HCT116 (cell line): ENCODE measurements around the gene ABCA1. TPM values are rescaled to one million over a fixed set of nuclear protein-coding genes. Genes with fewer than 3 reads are reported as not detected.

Source experiments
- ATAC-seq: fragments of 200-7000 bp; cut with Tn5 transposase; 2 replicates; pipeline ENCODE4 v1.9.1; 2020; ENCODE audit warnings: mild to moderate bottlenecking, moderate library complexity
- BruUV-seq: library from RNA; stranded (reverse); fragments of 400-500 nt; replicated peaks from 2 replicates; lab custom pipeline; 2021; lab: Mats Ljungman, UMichigan
- CTCF ChIA-PET: fragments of 300-600 bp; sonication (Branson Sonifier 250); formaldehyde crosslinking; loops from one replicate; lab custom pipeline; 2021; ENCODE audit warnings: antibody characterized with exemption; lab: Charles Lee
- POLR2A ChIA-PET: fragments of 300-600, 350-600 bp; sonication (Branson Sonifier 250); formaldehyde crosslinking; loops from one replicate; lab custom pipeline; 2021; ENCODE audit warnings: antibody characterized with exemption; lab: Charles Lee
- RAD21 ChIA-PET, 2 experiments: fragments of 300-600 bp; sonication (Branson Sonifier 250); formaldehyde crosslinking; loops; one replicate each; lab custom pipeline; 2023; ENCODE audit warnings: low total read pairs in 2 of 2; ENCODE audit not compliant: uncharacterized antibody in 2 of 2, unreplicated experiment in 2 of 2, low non-redundant PET in 1 of 2; lab: Charles Lee
- DNase-seq: peaks from one replicate; pipeline ENCODE4 v3.0.0-alpha.2; 2010; ENCODE audit warnings: low read depth, low spot score
- H2AFZ ChIP-seq: fragments of 200-600 bp; shearing (Covaris generic), sonication (generic); 2 replicates; pipeline ENCODE4 v1.6.1; 2017; ENCODE audit warnings: low read depth, mixed run types, mixed read lengths, antibody characterized with exemption, low read length; ENCODE audit not compliant: poor library complexity, severe bottlenecking
- H3K27ac ChIP-seq: 2 replicates; pipeline ENCODE4 v1.5.1; 2012; ENCODE audit warnings: low read depth, low read length
- H3K27me3 ChIP-seq: fragments of 200-600 bp; sonication (generic); 2 replicates; pipeline ENCODE4 v1.6.1; 2016; ENCODE audit warnings: mixed run types, low read length, mixed read lengths; ENCODE audit not compliant: insufficient read depth
- H3K36me3 ChIP-seq, 2 experiments: fragments of 200-500 bp in 1 of 2; fragments of 200-600 bp in 1 of 2; sonication (Bioruptor generic) in 1 of 2; sonication (generic) in 1 of 2; 2 replicates each; pipeline versions ENCODE4 v1.5.1 to v1.6.1; 2014 to 2016; ENCODE audit warnings: low read length in 2 of 2, inconsistent platforms in 1 of 2, mixed read lengths in 1 of 2, mixed run types in 1 of 2; ENCODE audit not compliant: insufficient read depth in 2 of 2, control insufficient read depth in 1 of 2
- H3K4me1 ChIP-seq, 2 experiments: fragments of 200-600 bp in 1 of 2; sonication (generic) in 1 of 2; 2 replicates each; pipeline versions ENCODE4 v1.5.1 to v1.6.1; 2012 to 2017; ENCODE audit warnings: low read length in 2 of 2, inconsistent platforms in 1 of 2, mild to moderate bottlenecking in 1 of 2, mixed read lengths in 1 of 2, mixed run types in 1 of 2, moderate library complexity in 1 of 2; ENCODE audit not compliant: insufficient read depth in 2 of 2, control insufficient read depth in 1 of 2
- H3K4me2 ChIP-seq: fragments of 200-600 bp; sonication (generic); 2 replicates; pipeline ENCODE4 v1.6.1; 2017; ENCODE audit warnings: mixed run types, low read length, mixed read lengths
- H3K4me3 ChIP-seq, 2 experiments: fragments of 200-600 bp in 1 of 2; sonication (generic) in 1 of 2; replicated peaks in 1 of 2; 2 replicates each; pipeline ENCODE4 v1.5.1; 2011 to 2016; ENCODE audit warnings: low read length in 2 of 2, control low read depth in 1 of 2, low read depth in 1 of 2, mild to moderate bottlenecking in 1 of 2, mixed read lengths in 1 of 2, mixed run types in 1 of 2
- H3K79me2 ChIP-seq: fragments of 200-600 bp; sonication (generic); 2 replicates; pipeline ENCODE4 v1.6.1; 2017; ENCODE audit warnings: mild to moderate bottlenecking, mixed run types, low read length, moderate library complexity, mixed read lengths; ENCODE audit not compliant: insufficient read depth
- H3K9ac ChIP-seq: fragments of 200-600 bp; sonication (generic); 2 replicates; pipeline ENCODE4 v1.6.1; 2016; ENCODE audit warnings: low read length, mixed read lengths
- H3K9me2 ChIP-seq: fragments of 200-600 bp; sonication (generic), shearing (Covaris generic); 2 replicates; pipeline ENCODE4 v1.6.1; 2017; ENCODE audit warnings: mixed run types, mild to moderate bottlenecking, moderate library complexity; ENCODE audit not compliant: insufficient read depth
- H3K9me3 ChIP-seq, 2 experiments: fragments of 200-500 bp in 1 of 2; fragments of 200-600 bp in 1 of 2; sonication (Bioruptor generic) in 1 of 2; sonication (generic) in 1 of 2; 2 replicates each; pipeline ENCODE4 v1.6.1; 2014 to 2017; ENCODE audit warnings: low read length in 2 of 2, mixed read lengths in 2 of 2, inconsistent platforms in 1 of 2, low read depth in 1 of 2, mild to moderate bottlenecking in 1 of 2, mixed run types in 1 of 2, moderate library complexity in 1 of 2; ENCODE audit not compliant: control insufficient read depth in 1 of 2, insufficient read depth in 1 of 2
- H4K20me1 ChIP-seq: fragments of 200-600 bp; sonication (generic), shearing (Covaris generic); 2 replicates; pipeline ENCODE4 v1.6.1; 2017; ENCODE audit warnings: mixed run types, mild to moderate bottlenecking, moderate library complexity; ENCODE audit not compliant: insufficient read depth
- CBX3 ChIP-seq: IDR thresholded peaks from 2 replicates; pipeline ENCODE4 v1.6.1; 2012; ENCODE audit warnings: low read depth
- EZH2 ChIP-seq: fragments of 200-600 bp; sonication (generic); IDR thresholded peaks from 2 replicates; pipeline ENCODE4 v1.6.1; 2017; ENCODE audit warnings: antibody characterized with exemption, mixed run types
- FOSL1 ChIP-seq: IDR thresholded peaks from 2 replicates; pipeline ENCODE4 v1.6.1; 2012; ENCODE audit warnings: low read depth
- RAD21 ChIP-seq: IDR thresholded peaks from 2 replicates; pipeline ENCODE4 v1.6.1; 2012; ENCODE audit warnings: low read depth, mild to moderate bottlenecking
- SP1 ChIP-seq: IDR thresholded peaks from 2 replicates; pipeline ENCODE4 v1.6.1; 2012; ENCODE audit warnings: low read depth
- YY1 ChIP-seq: IDR thresholded peaks from 2 replicates; pipeline ENCODE4 v1.6.1; 2011; ENCODE audit warnings: low read length, low read depth, moderate library complexity, mild to moderate bottlenecking; ENCODE audit not compliant: insufficient replicate concordance; ENCODE audit errors: extremely low read depth
- intact Hi-C: fragments of 100-400 bp; cut with micrococcal nuclease; formaldehyde crosslinking; loops from 2 replicates; pipeline ENCODE4 v1.10.0; 2022
- total RNA-seq: library from RNA; stranded (reverse); gene quantifications from one replicate; pipeline ENCODE4 v1.2.1, GENCODE V29; 2021; ENCODE audit not compliant: unreplicated experiment
- TF ChIP-seq, protein P1 (sequence below): IDR thresholded peaks from 2 replicates; pipeline ENCODE4 v1.6.1; 2011; ENCODE audit warnings: mild to moderate bottlenecking, low read length, moderate library complexity; ENCODE audit not compliant: insufficient replicate concordance; ENCODE audit errors: extremely low read depth

Gene ABCA1
- total RNA-seq, 1 experiment from 2014 or later = 0.89 TPM

DNA sequence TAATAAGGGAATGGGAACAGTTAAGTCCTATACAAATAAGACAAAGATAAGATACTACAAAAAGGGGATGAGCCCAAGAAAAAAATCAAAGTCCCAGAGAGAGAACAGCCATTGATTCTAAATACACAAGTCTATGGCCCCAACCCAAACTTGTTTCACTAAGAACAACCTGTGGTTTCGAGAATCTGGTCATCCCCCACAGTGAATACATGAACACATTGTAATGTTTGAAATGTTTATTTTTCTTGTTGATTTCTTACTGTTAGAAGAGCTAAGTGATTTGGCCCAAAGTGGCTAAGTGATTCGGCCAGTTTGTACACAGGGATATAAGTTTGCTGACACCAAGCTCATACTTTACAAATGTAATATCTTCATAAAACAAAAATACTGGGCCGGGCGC is 3.3 kb upstream of the ABCA1 start (continued):
- TF ChIP-seq, protein P1, sequence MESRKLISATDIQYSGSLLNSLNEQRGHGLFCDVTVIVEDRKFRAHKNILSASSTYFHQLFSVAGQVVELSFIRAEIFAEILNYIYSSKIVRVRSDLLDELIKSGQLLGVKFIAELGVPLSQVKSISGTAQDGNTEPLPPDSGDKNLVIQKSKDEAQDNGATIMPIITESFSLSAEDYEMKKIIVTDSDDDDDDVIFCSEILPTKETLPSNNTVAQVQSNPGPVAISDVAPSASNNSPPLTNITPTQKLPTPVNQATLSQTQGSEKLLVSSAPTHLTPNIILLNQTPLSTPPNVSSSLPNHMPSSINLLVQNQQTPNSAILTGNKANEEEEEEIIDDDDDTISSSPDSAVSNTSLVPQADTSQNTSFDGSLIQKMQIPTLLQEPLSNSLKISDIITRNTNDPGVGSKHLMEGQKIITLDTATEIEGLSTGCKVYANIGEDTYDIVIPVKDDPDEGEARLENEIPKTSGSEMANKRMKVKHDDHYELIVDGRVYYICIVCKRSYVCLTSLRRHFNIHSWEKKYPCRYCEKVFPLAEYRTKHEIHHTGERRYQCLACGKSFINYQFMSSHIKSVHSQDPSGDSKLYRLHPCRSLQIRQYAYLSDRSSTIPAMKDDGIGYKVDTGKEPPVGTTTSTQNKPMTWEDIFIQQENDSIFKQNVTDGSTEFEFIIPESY = no peak
- TF ChIP-seq YY1 = no peak
- TF ChIP-seq FOSL1 = no peak
- no peak for TF ChIP-seq CBX3
- no peak for TF ChIP-seq EZH2
- TF ChIP-seq RAD21 = no peak
- no peak for TF ChIP-seq SP1

DNA sequence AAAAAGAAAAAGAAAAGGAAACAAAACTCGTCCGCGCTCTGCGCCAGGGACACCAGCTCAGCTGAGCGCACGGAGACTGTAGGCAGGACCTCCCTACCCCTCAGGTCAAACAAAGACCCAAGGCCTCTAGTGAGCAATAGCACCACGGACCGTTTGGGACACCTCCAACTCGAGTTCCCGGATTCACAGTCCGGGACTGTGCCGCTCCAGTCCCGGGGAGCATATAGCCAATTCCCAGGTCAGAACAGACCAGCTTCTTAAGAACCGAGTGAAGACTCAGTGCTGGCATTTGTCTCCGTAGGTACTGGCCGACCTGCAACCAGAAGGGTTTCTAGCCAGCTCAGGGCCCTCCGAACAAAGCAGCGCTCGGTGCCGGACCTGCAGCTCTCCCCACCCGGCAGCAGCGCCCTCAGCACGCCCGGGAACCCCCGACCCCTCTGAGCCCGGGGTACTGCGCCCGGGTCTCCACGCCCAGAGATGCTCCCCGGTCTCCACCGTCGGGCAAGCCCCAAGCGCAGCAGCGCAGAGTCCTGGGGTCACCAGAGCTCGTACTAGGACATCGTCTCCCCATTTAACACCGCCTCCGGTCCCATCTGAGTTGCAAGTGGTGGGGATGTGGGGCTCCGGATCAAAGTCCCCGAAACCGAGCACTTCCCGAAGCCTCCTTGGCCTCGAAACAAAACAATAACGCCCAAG is 591 bp downstream of the ABCA1 start:
- Histone ChIP-seq H3K4me3 (peak overlapping the region; percentile 49 to 57), H3K79me2 (no peaks in the 10 kb centered on the region), H3K27me3 (no peaks in the 10 kb centered on the region), H3K9ac (peak overlapping the region; percentile 30; the same call in 1 of the 2 replicates), H3K4me1 (peaks cover 6 to 18% of the 10 kb centered on the region in 2 experiments), H3K9me2 (no peaks in the 10 kb centered on the region), H4K20me1 (no peaks in the 10 kb centered on the region), H2AFZ (peak overlapping the region; percentile 85), H3K27ac (peak overlapping the region; percentile 33; the same call in 1 of the 2 replicates), H3K4me2 (peak overlapping the region; percentile 88), H3K36me3 (no peaks in the 10 kb centered on the region), H3K9me3 (no peaks in the 10 kb centered on the region)
- DNase-seq = no peak
- ChIA-PET CTCF (interaction anchor here (0.7 to 1.6 kb wide), 4 partner anchors 41 to 488 kb away, joined by 3 to 6 read pairs (median 4); no protein-coding TSS in a partner anchor), RAD21 (no interaction called here), POLR2A (interaction anchor here (1.2 kb wide), 1 partner anchor 41 kb away, joined by 4 read pairs; no protein-coding TSS in a partner anchor)
- ATAC-seq = peak; percentile 23
- no peak for TF ChIP-seq YY1
- no peak for TF ChIP-seq EZH2
- BruUV-seq = TSS peak; percentile 79
- intact Hi-C loops = no loop called here
